Adrenal gland (tissue), 5 donors: ENCODE data around the gene ZC3H18.

ENCODE experiments used
- CTCF ChIP-seq, 6 experiments: fragments of 450-650 bp in 4 of 6; fragments of 200-600 bp in 2 of 6; sonication (generic) in 1 of 6; IDR thresholded peaks; 1 replicate in 5 of 6; 2 replicates in 1 of 6; pipeline versions ENCODE4 v1.5.1 to v1.8.0; 2016 to 2021; ENCODE audit warnings: antibody characterized with exemption in 6 of 6, mild to moderate bottlenecking in 2 of 6, moderate library complexity in 1 of 6
- POLR2A ChIP-seq, 2 donors: fragments of 450-650 bp; IDR thresholded peaks; one replicate each; pipeline ENCODE4 v1.6.1; 2017; ENCODE audit warnings: antibody characterized with exemption in 2 of 2, mild to moderate bottlenecking in 2 of 2, moderate library complexity in 1 of 2
- donor health status: DM: no; HTN: no; CAD: no.

DNA sequence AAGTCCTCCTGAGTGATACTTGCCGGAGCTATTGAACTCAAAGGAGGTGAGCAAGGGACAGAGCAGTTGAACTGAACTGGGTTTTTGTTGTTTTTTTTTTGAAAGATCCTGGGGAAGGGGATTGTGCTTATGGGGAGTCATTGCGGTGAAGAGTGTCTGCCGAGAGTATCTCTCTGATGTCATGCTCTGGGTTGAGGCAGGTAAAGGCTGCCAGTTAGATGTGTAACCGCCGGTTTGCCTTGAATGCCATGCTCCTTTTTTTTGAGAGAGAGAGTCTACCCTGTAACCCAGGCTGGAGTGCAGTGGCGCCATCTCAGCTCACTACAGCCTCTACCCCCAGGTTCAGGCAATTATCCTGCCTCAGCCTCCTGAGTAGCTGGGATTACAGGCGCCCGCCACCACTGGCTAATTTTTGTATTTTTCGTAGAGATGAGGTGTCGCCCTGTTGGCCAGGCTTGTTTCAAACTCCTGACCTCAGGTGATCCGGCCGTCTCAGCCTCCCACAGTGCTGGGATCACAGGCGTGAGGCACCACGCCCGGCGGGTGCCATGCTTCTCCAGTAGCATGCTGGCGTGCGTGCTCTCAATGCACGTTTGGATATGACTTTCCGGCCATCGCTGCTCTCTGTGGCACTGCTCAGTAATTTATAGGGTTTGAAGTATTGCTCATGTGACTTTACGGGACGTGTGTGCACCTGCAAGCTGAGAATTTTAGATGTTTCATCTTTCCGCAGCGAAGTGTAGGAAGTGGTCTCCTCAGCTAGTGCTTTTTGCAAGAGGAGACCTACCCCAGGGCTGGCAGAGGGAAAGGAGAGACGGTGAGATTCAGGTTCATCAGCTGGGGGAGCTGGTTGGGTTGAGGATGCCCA is 8.5 kb downstream of the ZC3H18 start:
- TF ChIP-seq CTCF (IDR thresholded peaks at IDR 0.05) (no peak), POLR2A (IDR thresholded peaks at IDR 0.05) (no peak)
